Mesendoderm (in vitro differentiated cells): ENCODE data around the gene SEMA3F.

Experiments used
- DNase-seq: peaks from one replicate; pipeline ENCODE4 v3.0.0; 2013
- H2AK5ac ChIP-seq: 2 replicates; pipeline ENCODE4 v1.6.1; 2013; ENCODE audit warnings: low read length, inconsistent platforms
- H2BK120ac ChIP-seq: 2 replicates; pipeline ENCODE4 v1.6.1; 2013; ENCODE audit warnings: low read depth, mild to moderate bottlenecking, low read length, moderate library complexity, mixed read lengths
- H2BK15ac ChIP-seq: replicated peaks from 2 replicates; pipeline ENCODE4 v1.6.1; 2013; ENCODE audit warnings: low read depth, mild to moderate bottlenecking, moderate library complexity
- H2BK5ac ChIP-seq: 2 replicates; pipeline ENCODE4 v1.6.1; 2013; ENCODE audit warnings: low read length, inconsistent platforms
- H3K18ac ChIP-seq: 2 replicates; pipeline ENCODE4 v1.6.1; 2013; ENCODE audit warnings: mild to moderate bottlenecking, low read length, mixed read lengths
- H3K23ac ChIP-seq: one replicate; pipeline ENCODE4 v1.6.1; 2013; ENCODE audit warnings: low read length
- H3K27ac ChIP-seq: 2 replicates; pipeline ENCODE4 v1.5.1; 2013; ENCODE audit warnings: low read depth, mild to moderate bottlenecking, inconsistent platforms, low read length, moderate library complexity
- H3K27me3 ChIP-seq: 2 replicates; pipeline ENCODE4 v1.6.1; 2013; ENCODE audit warnings: low read length, control low read depth, mild to moderate bottlenecking, inconsistent platforms; ENCODE audit not compliant: insufficient read depth, poor library complexity
- H3K36me3 ChIP-seq: 2 replicates; pipeline ENCODE4 v1.6.1; 2013; ENCODE audit warnings: low read length, inconsistent platforms; ENCODE audit not compliant: control insufficient read depth, insufficient read depth
- H3K4ac ChIP-seq: one replicate; pipeline ENCODE4 v1.6.1; 2013; ENCODE audit warnings: low read depth, mild to moderate bottlenecking, low read length, moderate library complexity
- H3K4me1 ChIP-seq: 2 replicates; pipeline ENCODE4 v1.6.1; 2013; ENCODE audit warnings: low read depth, low read length, inconsistent platforms; ENCODE audit not compliant: control insufficient read depth
- H3K4me2 ChIP-seq: 2 replicates; pipeline ENCODE4 v1.6.1; 2013; ENCODE audit warnings: low read length
- H3K4me3 ChIP-seq: 2 replicates; pipeline ENCODE4 v1.5.1; 2013; ENCODE audit warnings: mild to moderate bottlenecking, low read length
- H3K56ac ChIP-seq: one replicate; pipeline ENCODE4 v1.6.1; 2013; ENCODE audit warnings: low read length
- H3K79me1 ChIP-seq: 2 replicates; pipeline ENCODE4 v1.6.1; 2013; ENCODE audit warnings: low read length, inconsistent platforms
- H3K79me2 ChIP-seq: 2 replicates; pipeline ENCODE4 v1.6.1; 2013; ENCODE audit warnings: mild to moderate bottlenecking, low read length; ENCODE audit not compliant: control insufficient read depth, insufficient read depth
- H3K9ac ChIP-seq: 2 replicates; pipeline ENCODE4 v1.6.1; 2013; ENCODE audit warnings: low read length, inconsistent platforms
- H4K5ac ChIP-seq: one replicate; pipeline ENCODE4 v1.6.1; 2013; ENCODE audit warnings: low read length
- H4K8ac ChIP-seq: one replicate; pipeline ENCODE4 v1.6.1; 2013; ENCODE audit warnings: low read depth, mild to moderate bottlenecking, control low read depth, low read length, moderate library complexity
- WGBS: extraction: QIAGEN DNeasy Blood & Tissue Kit; methylation state at CpG from one replicate; pipeline ENCODE4 v1.1.7; 2013; ENCODE audit warnings: low lambda C conversion rate, missing lambda C conversion rate; ENCODE audit not compliant: insufficient coverage; ENCODE audit errors: extremely low coverage; 5-methylcytosine and 5-hydroxymethylcytosine counted together

SEMA3F gene

DNA sequence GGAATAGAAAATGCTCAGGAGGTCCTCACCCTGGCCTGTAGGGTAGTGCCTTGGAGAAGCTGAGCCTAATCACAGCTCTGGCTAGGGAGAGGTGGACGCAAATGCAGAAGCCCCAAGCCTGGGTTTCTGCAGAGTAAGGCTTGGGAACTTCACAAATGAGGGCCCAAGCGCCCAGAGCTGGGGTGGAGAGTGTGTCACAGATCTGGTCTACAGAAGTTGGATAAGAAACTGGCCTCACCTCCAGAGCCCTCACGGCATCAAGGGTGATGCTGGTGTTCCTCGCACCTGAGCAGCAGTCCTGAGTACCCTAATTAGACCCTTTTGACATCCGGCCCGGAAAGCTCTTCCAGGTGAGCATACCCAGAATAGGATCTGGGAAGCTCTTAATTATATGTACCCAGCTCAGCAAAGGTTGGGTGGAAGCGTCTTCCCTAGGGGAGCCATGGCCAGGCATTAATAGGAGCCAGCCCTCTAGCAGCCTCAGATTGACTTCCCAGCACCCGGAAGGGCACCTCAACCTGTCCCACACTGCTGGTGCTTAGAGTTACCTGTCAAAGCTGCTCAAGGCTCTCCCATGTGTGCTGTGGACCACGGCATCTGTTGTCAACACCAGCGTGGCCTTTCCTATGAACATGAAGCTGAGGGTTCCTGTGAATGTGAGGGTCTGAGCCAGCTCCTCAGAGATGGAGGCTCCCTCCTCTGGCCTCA, 34.6 kb upstream of the SEMA3F start:
- Histone ChIP-seq H3K27ac (no peak overlapping the region), H4K5ac (no peak overlapping the region), H3K4ac (no peak overlapping the region), H2AK5ac (no peak overlapping the region), H3K4me2 (no peak overlapping the region), H2BK15ac (no peak overlapping the region), H3K79me1 (no peaks in the 10 kb centered on the region), H3K4me3 (no peak overlapping the region), H3K23ac (no peak overlapping the region), H2BK120ac (no peak overlapping the region), H3K79me2 (no peaks in the 10 kb centered on the region), H2BK5ac (no peak overlapping the region), H3K4me1 (peaks cover 1% of the 10 kb centered on the region), H3K18ac (no peak overlapping the region), H3K56ac (no peak overlapping the region), H4K8ac (no peak overlapping the region), H3K9ac (no peak overlapping the region), H3K36me3 (peaks cover 25% of the 10 kb centered on the region), H3K27me3 (no peaks in the 10 kb centered on the region)
- WGBS = no CpG with 5 or more reads among the region's 10 CpGs
- DNase-seq = no peak

DNA sequence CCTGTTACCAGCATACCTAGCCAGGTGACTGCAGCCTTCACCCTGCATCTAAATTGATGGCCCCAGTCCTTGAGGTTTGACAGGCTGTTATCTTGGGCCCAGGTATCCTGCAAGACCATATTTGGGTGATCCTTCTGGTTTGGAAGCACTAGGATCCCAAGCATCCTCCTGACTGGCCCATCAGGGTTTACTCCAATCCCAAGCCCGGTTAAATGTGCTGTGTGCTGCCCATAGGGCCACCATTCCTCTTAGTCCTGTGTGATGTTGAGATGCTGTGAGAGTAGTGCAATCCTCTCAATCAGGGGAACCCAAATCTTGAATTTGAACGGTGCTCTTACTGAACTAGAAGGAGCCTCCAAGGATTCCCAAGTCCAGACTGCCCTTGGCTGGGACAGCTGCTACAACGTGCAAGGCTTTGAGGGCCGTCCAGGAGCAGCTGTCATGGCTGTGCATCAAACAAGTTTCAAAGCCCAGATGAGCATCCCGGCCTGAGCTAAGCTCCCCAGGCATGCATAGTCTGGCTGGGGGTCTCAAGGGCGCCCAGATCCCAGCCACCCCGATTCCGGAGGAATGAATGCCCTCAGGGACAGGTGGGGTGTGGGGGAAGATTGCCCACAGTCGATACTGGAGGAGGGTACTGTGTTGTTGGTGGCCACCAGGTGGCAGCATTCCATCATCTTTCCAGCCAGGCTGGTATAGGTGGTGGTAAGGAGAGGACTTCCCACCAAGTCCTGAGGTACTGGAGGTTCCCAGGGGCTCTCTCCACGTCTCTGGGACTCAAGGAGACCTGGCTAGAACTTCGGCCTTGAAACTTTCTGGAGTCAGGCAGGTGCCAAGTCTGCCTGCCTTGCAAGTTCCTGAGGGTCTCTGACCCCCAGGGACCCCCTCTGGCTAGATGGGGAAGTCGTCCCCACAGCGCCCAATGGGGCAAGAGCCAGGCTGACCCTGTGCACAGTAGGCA, 33.8 kb upstream of the SEMA3F start:
- Histone ChIP-seq H3K27me3 (no peaks in the 10 kb centered on the region), H3K23ac (no peak overlapping the region), H2BK5ac (no peak overlapping the region), H3K4ac (no peak overlapping the region), H3K18ac (no peak overlapping the region), H2BK15ac (no peak overlapping the region), H2BK120ac (no peak overlapping the region), H4K5ac (no peak overlapping the region), H3K79me1 (no peaks in the 10 kb centered on the region), H3K4me3 (no peak overlapping the region), H3K56ac (no peak overlapping the region), H3K9ac (no peak overlapping the region), H3K79me2 (no peaks in the 10 kb centered on the region), H3K36me3 (peaks cover 20% of the 10 kb centered on the region), H3K27ac (no peak overlapping the region), H3K4me1 (peaks cover 10% of the 10 kb centered on the region), H2AK5ac (no peak overlapping the region), H4K8ac (no peak overlapping the region), H3K4me2 (no peak overlapping the region)
- DNase-seq = peak; percentile 85
- WGBS = no CpG with 5 or more reads among the region's 13 CpGs

DNA sequence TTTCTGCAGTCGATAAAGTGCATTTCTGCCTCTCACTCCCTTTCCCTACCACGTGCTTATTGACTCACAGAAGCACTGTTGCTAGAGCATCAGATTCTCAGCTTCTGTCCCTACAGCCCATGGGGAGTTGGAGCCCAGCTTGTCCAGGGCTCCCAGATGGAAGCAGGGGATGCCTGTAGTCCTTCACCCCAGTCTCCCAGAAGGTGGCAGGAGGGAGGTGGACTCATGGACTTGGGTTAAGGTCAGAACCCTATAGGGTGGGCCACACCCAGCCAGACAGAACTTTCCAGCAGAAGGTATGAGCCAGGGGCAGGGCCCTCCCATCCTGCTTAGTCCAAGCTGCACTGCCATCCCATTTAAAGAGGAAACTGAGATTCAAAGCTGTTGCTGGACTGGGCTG, 33.1 kb upstream of the SEMA3F start:
- no peak overlapping the region for H3K27ac ChIP-seq
- no peak overlapping the region for H4K5ac ChIP-seq
- peaks cover 15% of the 10 kb centered on the region for H3K36me3 ChIP-seq
- no peak for DNase-seq
- WGBS = no CpG with 5 or more reads among the region's 2 CpGs
- H4K8ac ChIP-seq = no peak overlapping the region
- H2BK5ac ChIP-seq = no peak overlapping the region
- H3K4ac ChIP-seq = no peak overlapping the region
- no peak overlapping the region for H2BK120ac ChIP-seq
- H3K4me1 ChIP-seq = peaks cover 14% of the 10 kb centered on the region
- no peak overlapping the region for H3K23ac ChIP-seq
- no peaks in the 10 kb centered on the region for H3K79me2 ChIP-seq
- H3K9ac ChIP-seq = no peak overlapping the region
- no peak overlapping the region for H2AK5ac ChIP-seq
- no peak overlapping the region for H3K4me3 ChIP-seq
- H3K18ac ChIP-seq = no peak overlapping the region
- H3K27me3 ChIP-seq = no peaks in the 10 kb centered on the region
- H3K56ac ChIP-seq = no peak overlapping the region
- no peaks in the 10 kb centered on the region for H3K79me1 ChIP-seq
- no peak overlapping the region for H3K4me2 ChIP-seq
- H2BK15ac ChIP-seq = no peak overlapping the region

DNA sequence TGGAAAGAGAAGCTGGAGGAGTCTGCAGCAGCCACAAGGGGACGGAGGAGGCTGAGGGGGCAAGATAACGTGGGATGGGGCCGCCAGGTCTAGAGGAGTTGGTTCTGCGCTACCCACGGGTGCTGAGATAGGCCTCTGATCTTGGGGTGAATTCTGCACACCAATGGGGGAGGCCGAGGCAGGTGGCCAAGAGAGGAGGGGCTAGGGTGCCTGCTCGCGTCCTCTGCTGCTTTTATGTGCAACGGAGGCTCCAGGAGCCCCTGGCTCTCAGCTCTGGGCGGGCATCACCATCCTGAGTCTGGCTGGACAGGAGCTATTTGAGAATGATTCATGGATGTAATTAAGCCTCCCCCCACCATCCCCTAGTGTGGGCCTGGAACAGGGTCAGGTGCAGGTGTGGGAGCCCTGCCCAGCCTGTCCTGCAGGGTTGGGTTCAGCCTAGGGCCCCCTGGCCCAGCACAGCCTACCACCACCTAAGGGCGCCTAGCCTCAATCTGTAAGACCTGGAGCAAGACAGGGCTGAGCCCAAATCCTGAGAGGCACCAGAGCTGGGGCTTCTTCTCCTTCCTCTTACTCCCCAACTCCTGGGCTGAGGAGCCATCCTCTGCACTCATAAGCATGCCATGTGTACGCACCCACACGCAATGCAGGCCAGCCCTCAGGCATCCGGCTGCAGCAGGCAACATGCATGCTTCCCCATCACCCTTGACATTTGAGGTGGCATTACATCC, 32.3 kb upstream of the SEMA3F start:
- Histone ChIP-seq H2BK15ac (no peak overlapping the region), H3K4me2 (no peak overlapping the region), H3K4ac (no peak overlapping the region), H2AK5ac (no peak overlapping the region), H3K36me3 (peaks cover 11% of the 10 kb centered on the region), H2BK120ac (no peak overlapping the region), H4K8ac (no peak overlapping the region), H3K56ac (no peak overlapping the region), H3K79me2 (no peaks in the 10 kb centered on the region), H3K27ac (no peak overlapping the region), H3K23ac (no peak overlapping the region), H4K5ac (no peak overlapping the region), H3K4me1 (peaks cover 14% of the 10 kb centered on the region), H2BK5ac (no peak overlapping the region), H3K9ac (no peak overlapping the region), H3K79me1 (no peaks in the 10 kb centered on the region), H3K27me3 (no peaks in the 10 kb centered on the region), H3K18ac (no peak overlapping the region), H3K4me3 (no peak overlapping the region)
- no CpG with 5 or more reads among the region's 14 CpGs for WGBS
- no peak for DNase-seq

DNA sequence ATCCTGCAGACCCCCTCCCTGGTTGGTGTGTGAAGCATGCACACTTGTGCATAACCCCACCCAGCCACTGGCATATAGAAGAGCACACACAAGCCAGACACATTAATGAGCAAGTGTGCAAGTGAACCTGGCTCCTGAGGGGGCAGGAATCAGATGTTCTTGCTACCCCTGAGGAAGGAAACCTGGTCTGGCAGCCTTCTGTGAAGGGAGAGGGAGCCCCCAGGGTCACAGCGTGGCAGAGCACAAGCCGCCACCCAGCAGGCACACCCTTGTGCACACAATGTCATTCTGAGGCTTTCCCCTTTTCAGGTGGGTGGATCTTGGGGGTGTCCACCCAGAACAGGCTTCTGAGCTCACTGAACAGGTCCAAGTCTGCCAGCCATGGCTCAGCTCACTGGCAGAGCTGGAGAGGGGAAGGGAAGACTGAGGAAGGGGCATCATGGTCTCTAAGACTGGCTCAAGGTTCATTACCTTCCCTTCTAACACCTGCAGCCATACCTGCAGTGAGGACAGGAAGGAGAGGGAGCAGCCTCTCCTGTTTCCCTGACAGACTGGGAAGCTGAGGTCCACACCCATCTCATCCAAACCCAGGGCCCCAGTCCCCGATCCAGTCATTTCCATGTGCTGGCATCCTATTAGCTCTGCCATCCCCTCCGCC, 31.6 kb upstream of the SEMA3F start:
- no peak overlapping the region for H2BK120ac ChIP-seq
- H2AK5ac ChIP-seq = no peak overlapping the region
- no peak overlapping the region for H3K23ac ChIP-seq
- no peak overlapping the region for H3K4me2 ChIP-seq
- H4K5ac ChIP-seq = no peak overlapping the region
- H3K9ac ChIP-seq = no peak overlapping the region
- no peak overlapping the region for H3K18ac ChIP-seq
- no peak overlapping the region for H2BK5ac ChIP-seq
- whole genome bisulfite sequencing = no CpG with 5 or more reads among the region's 4 CpGs
- H3K4me1 ChIP-seq = peaks cover 14% of the 10 kb centered on the region
- peaks cover 6% of the 10 kb centered on the region for H3K36me3 ChIP-seq
- no peak overlapping the region for H2BK15ac ChIP-seq
- H3K79me1 ChIP-seq = no peaks in the 10 kb centered on the region
- no peak overlapping the region for H4K8ac ChIP-seq
- H3K56ac ChIP-seq = no peak overlapping the region
- no peak overlapping the region for H3K4me3 ChIP-seq
- H3K27me3 ChIP-seq = no peaks in the 10 kb centered on the region
- no peak overlapping the region for H3K27ac ChIP-seq
- H3K79me2 ChIP-seq = no peaks in the 10 kb centered on the region
- no peak for DNase-seq
- no peak overlapping the region for H3K4ac ChIP-seq
